SK-N-SH (cell line): ENCODE results near the gene GHDC. TPM values are rescaled to one million over a fixed set of nuclear protein-coding genes. Genes with fewer than 3 reads are reported as not detected.

Source experiments
- CTCF ChIA-PET: fragments of 300-600, 350-600 bp; formaldehyde crosslinking; extraction: SDS; loops from one replicate; lab custom pipeline; 2021; lab: Yijun Ruan, JAX
- POLR2A ChIA-PET: fragments of 350-600 bp; sonication (Branson Sonifier 250); formaldehyde crosslinking; extraction: SDS; loops from one replicate; lab custom pipeline; 2020; ENCODE audit warnings: antibody characterized with exemption, inconsistent platforms; lab: Yijun Ruan, JAX
- DNase-seq: peaks from one replicate; pipeline ENCODE4 v3.0.0; 2012
- H2AFZ ChIP-seq: fragments of 200-600 bp; sonication (generic); 2 replicates; pipeline ENCODE4 v1.8.1; 2016; ENCODE audit warnings: antibody characterized with exemption, mild to moderate bottlenecking, low read depth
- H3F3A ChIP-seq: fragments of 200-600 bp; sonication (generic); replicated peaks from 2 replicates; pipeline ENCODE3; 2016; ENCODE audit warnings: antibody characterized with exemption, mild to moderate bottlenecking; ENCODE audit not compliant: insufficient read depth
- H3K27ac ChIP-seq, 2 experiments: fragments of 200-500 bp in 1 of 2; fragments of 200-600 bp in 1 of 2; sonication (Bioruptor generic) in 1 of 2; sonication (generic), shearing (Covaris generic) in 1 of 2; 2 replicates each; pipeline versions ENCODE4 v1.5.1 to v1.6.1; 2014 to 2016; ENCODE audit warnings: low read depth in 2 of 2, inconsistent platforms in 1 of 2, low read length in 1 of 2, mild to moderate bottlenecking in 1 of 2, mixed read lengths in 1 of 2
- H3K27me3 ChIP-seq: fragments of 200-600 bp; sonication (generic), shearing (Covaris generic); 2 replicates; pipeline ENCODE4 v1.6.1; 2016; ENCODE audit warnings: mixed run types; ENCODE audit not compliant: insufficient read depth
- H3K36me3 ChIP-seq, 2 experiments: fragments of 200-500 bp in 1 of 2; fragments of 200-600 bp in 1 of 2; sonication (Bioruptor generic) in 1 of 2; sonication (generic) in 1 of 2; replicated peaks in 1 of 2; 2 replicates each; pipeline versions ENCODE3 to v1.5.1; 2014 to 2016; ENCODE audit warnings: low read length in 1 of 2, mild to moderate bottlenecking in 1 of 2; ENCODE audit not compliant: insufficient read depth in 2 of 2, control insufficient read depth in 1 of 2
- H3K4me1 ChIP-seq, 2 experiments: fragments of 200-500 bp in 1 of 2; fragments of 200-600 bp in 1 of 2; sonication (Bioruptor generic) in 1 of 2; sonication (generic), shearing (Covaris generic) in 1 of 2; 2 replicates each; pipeline versions ENCODE4 v1.5.1 to v1.6.1; 2014 to 2016; ENCODE audit warnings: low read depth in 1 of 2, low read length in 1 of 2, mixed run types in 1 of 2; ENCODE audit not compliant: insufficient read depth in 2 of 2, control insufficient read depth in 1 of 2
- H3K4me2 ChIP-seq: fragments of 200-600 bp; sonication (generic), shearing (Covaris generic); 2 replicates; pipeline ENCODE4 v1.6.1; 2017; ENCODE audit warnings: mixed run types
- H3K4me3 ChIP-seq, 2 experiments: fragments of 200-500 bp in 1 of 2; fragments of 200-600 bp in 1 of 2; sonication (Bioruptor generic) in 1 of 2; sonication (generic), shearing (Covaris generic) in 1 of 2; 2 replicates each; pipeline versions ENCODE4 v1.5.1 to v1.8.1; 2014 to 2016; ENCODE audit warnings: low read depth in 2 of 2, inconsistent platforms in 1 of 2, low read length in 1 of 2, mild to moderate bottlenecking in 1 of 2, mixed read lengths in 1 of 2, moderate library complexity in 1 of 2
- H3K79me2 ChIP-seq: fragments of 200-600 bp; sonication (generic); 2 replicates; pipeline ENCODE4 v1.8.1; 2017; ENCODE audit warnings: mild to moderate bottlenecking; ENCODE audit not compliant: insufficient read depth
- H3K9ac ChIP-seq: fragments of 200-600 bp; sonication (generic); 2 replicates; pipeline ENCODE4 v1.6.1; 2017; ENCODE audit warnings: mixed run types
- H3K9me2 ChIP-seq: fragments of 200-600 bp; sonication (generic); 2 replicates; pipeline ENCODE4 v1.6.1; 2017; ENCODE audit warnings: mixed run types
- H3K9me3 ChIP-seq: fragments of 200-600 bp; sonication (generic); 2 replicates; pipeline ENCODE4 v1.6.1; 2017; ENCODE audit warnings: mixed run types, mild to moderate bottlenecking, moderate library complexity
- H4K20me1 ChIP-seq: fragments of 200-600 bp; sonication (generic); 2 replicates; pipeline ENCODE4 v1.6.1; 2017; ENCODE audit warnings: mild to moderate bottlenecking, mixed run types; ENCODE audit not compliant: insufficient read depth
- ELF1 ChIP-seq: IDR thresholded peaks from 2 replicates; pipeline ENCODE4 v1.4.0; 2012
- EP300 ChIP-seq, 2 experiments: IDR thresholded peaks; 2 replicates each; pipeline versions ENCODE4 v1.4.0 to v1.6.1; 2012; ENCODE audit warnings: borderline replicate concordance in 1 of 2, low read depth in 1 of 2, low read length in 1 of 2
- EZH2phosphoT487 ChIP-seq: fragments of 200-600 bp; sonication (generic); IDR thresholded peaks from 2 replicates; pipeline ENCODE4 v1.6.1; 2017; ENCODE audit warnings: low read depth, mixed run types, mild to moderate bottlenecking, antibody characterized with exemption, moderate library complexity, borderline replicate concordance
- FOXJ3 ChIP-seq: sonication (generic); formaldehyde crosslinking; IDR thresholded peaks from 2 replicates; pipeline ENCODE4 v1.5.1; 2020; ENCODE audit warnings: mild to moderate bottlenecking, missing genetic modification reagents
- GATA2 ChIP-seq: sonication (generic); formaldehyde crosslinking; IDR thresholded peaks from 2 replicates; pipeline ENCODE4 v1.5.0; 2020; ENCODE audit warnings: mild to moderate bottlenecking, missing genetic modification reagents
- IRF3 ChIP-seq: fragments of 150-350 bp; IDR thresholded peaks from 2 replicates; pipeline ENCODE4 v1.6.1; 2016; ENCODE audit warnings: mild to moderate bottlenecking, low read depth, low read length
- MAX ChIP-seq: IDR thresholded peaks from 2 replicates; pipeline ENCODE4 v1.4.0; 2012; ENCODE audit warnings: low read depth
- MEF2A ChIP-seq: IDR thresholded peaks from 2 replicates; pipeline ENCODE4 v1.4.0; 2012; ENCODE audit warnings: low read depth, borderline replicate concordance
- MXI1 ChIP-seq: IDR thresholded peaks from 2 replicates; pipeline ENCODE4 v1.6.1; 2012; ENCODE audit warnings: mild to moderate bottlenecking, low read depth, low read length, improper control_type of control experiment
- RCOR1 ChIP-seq: fragments of 150-350 bp; IDR thresholded peaks from 2 replicates; pipeline ENCODE4 v1.6.1; 2017; ENCODE audit warnings: antibody characterized with exemption, low read length
- RXRA ChIP-seq: IDR thresholded peaks from 2 replicates; pipeline ENCODE4 v1.4.0; 2012; ENCODE audit warnings: low read depth, mild to moderate bottlenecking, borderline replicate concordance
- SIN3A ChIP-seq: IDR thresholded peaks from 2 replicates; pipeline ENCODE4 v1.6.1; 2012; ENCODE audit warnings: low read depth, mild to moderate bottlenecking, low read length, moderate library complexity, borderline replicate concordance
- SMC3 ChIP-seq: IDR thresholded peaks from 2 replicates; pipeline ENCODE4 v1.6.1; 2012; ENCODE audit warnings: low read depth, low read length, improper control_type of control experiment
- TCF12 ChIP-seq: IDR thresholded peaks from 2 replicates; pipeline ENCODE4 v1.4.0; 2012
- USF1 ChIP-seq: IDR thresholded peaks from 2 replicates; pipeline ENCODE4 v1.4.0; 2012; ENCODE audit warnings: low read depth, borderline replicate concordance
- ZBTB33 ChIP-seq: IDR thresholded peaks from 2 replicates; pipeline ENCODE4 v1.4.0; 2012; ENCODE audit warnings: low read depth, borderline replicate concordance
- WGBS: methylation state at CpG from one replicate; pipeline ENCODE4 v1.1.6; 2017; ENCODE audit warnings: low lambda C conversion rate; 5-methylcytosine and 5-hydroxymethylcytosine counted together
- polyA plus RNA-seq, 3 experiments: library from polyadenylated mRNA; depleted of rRNA; stranded (reverse); fragments of >200 nt; gene quantifications; 2 replicates each; pipeline ENCODE4 v1.2.3, GENCODE V29; 2012

The GHDC gene
- polyA plus RNA-seq, 1 of the 3 experiments (the other 2 are of a cell fraction): 15.8 TPM

- 100% methylated on average over 1 of the region's 6 CpGs for WGBS
- H3K79me2 ChIP-seq: no peaks in the 10 kb centered on the region
- no peak overlapping the region for H3K4me3 ChIP-seq
- no peak for DNase-seq
- peaks cover 10 to 14% of the 10 kb centered on the region in 2 experiments for H3K36me3 ChIP-seq
- H2AFZ ChIP-seq: no peak overlapping the region
- no peak overlapping the region for H3K27ac ChIP-seq
- H3F3A ChIP-seq: no peaks in the 10 kb centered on the region
- no peak for TF ChIP-seq TCF12
- no peak for TF ChIP-seq MAX
- no peak for TF ChIP-seq USF1
- no peak for TF ChIP-seq SIN3A
- TF ChIP-seq ZBTB33: no peak
- TF ChIP-seq EP300 (IDR thresholded peaks at IDR 0.05; ENCODE audit: borderline replicate concordance in 1 of 2, low read depth in 1 of 2, low read length in 1 of 2): no peak
- TF ChIP-seq MEF2A: no peak
- TF ChIP-seq RXRA: no peak
- no peak for TF ChIP-seq EZH2phosphoT487
- no peak for TF ChIP-seq SMC3
- no peak for TF ChIP-seq IRF3
- no peaks in the 10 kb centered on the region for H4K20me1 ChIP-seq
- no peaks in the 10 kb centered on the region for H3K9me2 ChIP-seq
- H3K27me3 ChIP-seq: no peaks in the 10 kb centered on the region
- no peaks in the 10 kb centered on the region for H3K9me3 ChIP-seq
- ChIA-PET CTCF (interaction anchor here (0.8 to 3.8 kb wide), 7 partner anchors 16 to 121 kb away, joined by 3 to 19 read pairs (median 3); partner anchors contain the start of gene KCNH4), POLR2A (no interaction called here)
- H3K4me1 ChIP-seq: peaks cover 0 to 12% of the 10 kb centered on the region in 2 experiments; a peak in 1 of 4 replicates
- no peak overlapping the region for H3K9ac ChIP-seq
- H3K4me2 ChIP-seq: no peak overlapping the region
These were observed 7.9 kb upstream of the GHDC start for GRCh38 chr17:42202159-42202558.

- H3F3A ChIP-seq: no peaks in the 10 kb centered on the region
- H3K9ac ChIP-seq: no peak overlapping the region
- H3K4me2 ChIP-seq: no peak overlapping the region
- WGBS: 96% methylated on average over 10 of the region's 10 CpGs
- H3K9me2 ChIP-seq: no peaks in the 10 kb centered on the region
- no peak overlapping the region for H3K4me3 ChIP-seq
- DNase-seq: no peak
- no peaks in the 10 kb centered on the region for H3K79me2 ChIP-seq
- peak overlapping the region in 1 of 2 experiments; percentile 83; a peak in 2 of 4 replicates for H3K27ac ChIP-seq
- ChIA-PET CTCF (interaction anchor here (1.0 to 3.8 kb wide), 7 partner anchors 17 to 204 kb away, joined by 3 to 19 read pairs (median 3); partner anchors contain the start of gene KCNH4), POLR2A (no interaction called here)
- H4K20me1 ChIP-seq: no peaks in the 10 kb centered on the region
- H3K27me3 ChIP-seq: no peaks in the 10 kb centered on the region
- no peak overlapping the region for H2AFZ ChIP-seq
- peaks cover 7 to 10% of the 10 kb centered on the region in 2 experiments for H3K36me3 ChIP-seq
- H3K9me3 ChIP-seq: no peaks in the 10 kb centered on the region
- H3K4me1 ChIP-seq: peaks cover 0 to 12% of the 10 kb centered on the region in 2 experiments; a peak in 1 of 4 replicates
- no peak for TF ChIP-seq ELF1
- no peak for TF ChIP-seq MXI1
- TF ChIP-seq GATA2 (CRISPR knock-in tag): no peak
- TF ChIP-seq FOXJ3 (CRISPR knock-in tag): no peak
- TF ChIP-seq RCOR1: no peak
These were observed 7.1 kb upstream of the GHDC start for GRCh38 chr17:42201458-42201772.
